Measurements from ENCODE around the gene LRRC4B.

LRRC4B gene

GRCh38 chr19:50501186-50501567 lies 67.1 kb downstream of the LRRC4B start:
- DNase-seq, result no peak

GRCh38 chr19:50500753-50501151 lies 67.5 kb downstream of the LRRC4B start:
- DNase-seq, result no peak

- DNase-seq, result peak; percentile 71
Measured at GRCh38 chr19:50500060-50500752, 68.0 kb downstream of the LRRC4B start.

- no peak for DNase-seq
Measured at GRCh38 chr19:50498219-50499056, 69.8 kb downstream of the LRRC4B start.

- no peak for DNase-seq
Measured at GRCh38 chr19:50497022-50497405, 71.2 kb downstream of the LRRC4B start.

- peak; percentile 9 for DNase-seq
Measured at GRCh38 chr19:50496189-50497021, 71.8 kb downstream of the LRRC4B start.

GRCh38 chr19:50495020-50495531 lies 73.2 kb downstream of the LRRC4B start:
- no peak for DNase-seq

GRCh38 chr19:50494186-50495019 lies 73.8 kb downstream of the LRRC4B start:
- DNase-seq, result no peak

- no peak for DNase-seq
Measured at GRCh38 chr19:50493171-50493570, 75.1 kb downstream of the LRRC4B start.

- peak; percentile 42 for DNase-seq
Measured at GRCh38 chr19:50492303-50493052, 75.8 kb downstream of the LRRC4B start.

- no peak for DNase-seq
Measured at GRCh38 chr19:50490991-50491472, 77.2 kb downstream of the LRRC4B start.

- no peak for DNase-seq
Measured at GRCh38 chr19:50490411-50490811, 77.8 kb downstream of the LRRC4B start.

GRCh38 chr19:50489461-50490011 lies 78.7 kb downstream of the LRRC4B start:
- no peak for DNase-seq

GRCh38 chr19:50488389-50489194 lies 79.6 kb downstream of the LRRC4B start:
- DNase-seq, result no peak

- peak; percentile 65 for DNase-seq
Measured at GRCh38 chr19:50486823-50487515, 81.3 kb downstream of the LRRC4B start.

GRCh38 chr19:50485284-50485955 lies 82.8 kb downstream of the LRRC4B start:
- no peak for DNase-seq

GRCh38 chr19:50482916-50483315 lies 85.3 kb downstream of the LRRC4B start:
- DNase-seq, result no peak

- DNase-seq, result no peak
Measured at GRCh38 chr19:50482271-50482855, 85.9 kb downstream of the LRRC4B start.
